K562 treated with DMSO at 1 percent for 24 hours (cell line): ENCODE measurements around the gene BRWD1. TPM values are rescaled to one million over a fixed set of nuclear protein-coding genes. Genes with fewer than 3 reads are reported as not detected.

ENCODE experiments used
- total RNA-seq: library from RNA; unstranded; fragments of 300-600 nt; gene quantifications from 2 replicates; pipeline ENCODE4 v1.2.3, GENCODE V29; 2022; ENCODE audit warnings: low read depth; ENCODE audit not compliant: insufficient read depth

Gene BRWD1
- total RNA-seq = 10.3 and 12.9 TPM in 2 replicates

GRCh38 chr21:39313571-39314142, at the start of gene BRWD1:
Gene BRWD1 (minus strand): TSS chr21:39313632. CDS start chr21:39313491, 141 bp downstream.

DNA sequence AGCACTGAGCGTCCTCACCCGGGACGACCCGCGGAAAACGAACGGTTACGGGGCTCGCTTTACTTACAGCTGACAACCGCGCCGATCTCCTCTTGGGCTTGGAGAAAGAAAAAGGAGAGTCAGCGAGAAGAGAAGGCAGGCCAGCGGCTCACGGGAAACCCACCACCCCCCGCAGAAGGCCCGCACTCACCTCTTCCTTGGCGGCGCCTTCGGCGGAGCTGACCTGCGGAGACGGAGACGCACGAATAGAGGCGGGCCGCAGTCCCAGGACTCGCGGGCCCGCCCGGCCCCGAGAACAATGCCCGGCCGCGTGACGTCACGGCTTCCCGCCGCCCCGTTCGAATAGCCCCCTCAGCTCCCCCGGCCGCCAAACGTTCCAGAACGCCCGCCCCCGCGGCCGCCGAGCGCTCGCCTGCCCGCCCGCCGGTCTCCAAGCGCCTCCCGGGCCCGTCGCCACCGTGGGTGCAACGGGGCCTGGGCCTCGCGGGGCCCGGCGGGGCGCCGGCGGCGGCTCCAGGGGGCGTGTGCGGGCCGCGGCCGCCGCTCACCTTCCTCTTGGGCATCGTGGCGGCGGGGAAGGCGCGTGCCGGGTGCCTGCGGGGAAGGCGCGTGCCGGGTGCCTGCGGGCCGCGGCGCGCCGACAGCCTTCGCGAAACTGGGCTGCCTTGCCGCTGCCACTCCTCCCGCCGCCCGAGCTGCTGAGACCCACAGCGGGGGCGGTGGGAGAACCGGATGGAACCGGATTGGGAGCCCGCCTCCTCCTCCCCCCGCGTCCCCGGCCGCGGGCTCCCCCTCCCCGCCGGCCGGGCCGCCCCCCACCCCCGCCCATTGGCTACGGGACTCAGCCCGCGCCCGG, 35.2 kb upstream of the BRWD1 start, which contains the start of gene HMGN1:
HMGN1 (minus strand) TSS at position 734 of the 856 bp plus-strand sequence; CDS start at position 563, 171 bp downstream.

GRCh38 chr21:39183272-39184049, 130.0 kb downstream of the BRWD1 start, which contains the start of gene PSMG1:
Gene PSMG1 (minus strand): TSS chr21:39183451. CDS start chr21:39183385, 66 bp downstream.

Other genes starting within 250 kb of the BRWD1 start
- 60.2 and 69.9 TPM in 2 replicates for gene PSMG1, start 130.2 kb downstream of the BRWD1 start, total RNA-seq
- 359 and 406 TPM in 2 replicates for gene HMGN1, start 35.5 kb upstream of the BRWD1 start, total RNA-seq
- gene LCA5L, start 132.1 kb upstream of the BRWD1 start, total RNA-seq = 1.9 and 2.5 TPM in 2 replicates
- 47.8 and 54.9 TPM in 2 replicates for gene SH3BGR, start 138.3 kb upstream of the BRWD1 start, total RNA-seq